Thyroid gland (tissue), 4 donors: Measurements from ENCODE around the gene LENG1.

Experiments
- POLR2A ChIP-seq, 2 donors: fragments of 450-650 bp; IDR thresholded peaks; one replicate each; pipeline ENCODE4 v1.6.1; 2017; ENCODE audit warnings: antibody characterized with exemption in 2 of 2, mild to moderate bottlenecking in 2 of 2, moderate library complexity in 1 of 2
- TF ChIP-seq, protein P1 (sequence below), 6 experiments: fragments of 200-600 bp in 3 of 6; fragments of 450-650 bp in 3 of 6; sonication (generic) in 3 of 6; IDR thresholded peaks; one replicate each; pipeline ENCODE4 v1.5.1; 2016 to 2019; ENCODE audit warnings: antibody characterized with exemption in 6 of 6, mild to moderate bottlenecking in 2 of 6, inconsistent platforms in 1 of 6, moderate library complexity in 1 of 6

DNA sequence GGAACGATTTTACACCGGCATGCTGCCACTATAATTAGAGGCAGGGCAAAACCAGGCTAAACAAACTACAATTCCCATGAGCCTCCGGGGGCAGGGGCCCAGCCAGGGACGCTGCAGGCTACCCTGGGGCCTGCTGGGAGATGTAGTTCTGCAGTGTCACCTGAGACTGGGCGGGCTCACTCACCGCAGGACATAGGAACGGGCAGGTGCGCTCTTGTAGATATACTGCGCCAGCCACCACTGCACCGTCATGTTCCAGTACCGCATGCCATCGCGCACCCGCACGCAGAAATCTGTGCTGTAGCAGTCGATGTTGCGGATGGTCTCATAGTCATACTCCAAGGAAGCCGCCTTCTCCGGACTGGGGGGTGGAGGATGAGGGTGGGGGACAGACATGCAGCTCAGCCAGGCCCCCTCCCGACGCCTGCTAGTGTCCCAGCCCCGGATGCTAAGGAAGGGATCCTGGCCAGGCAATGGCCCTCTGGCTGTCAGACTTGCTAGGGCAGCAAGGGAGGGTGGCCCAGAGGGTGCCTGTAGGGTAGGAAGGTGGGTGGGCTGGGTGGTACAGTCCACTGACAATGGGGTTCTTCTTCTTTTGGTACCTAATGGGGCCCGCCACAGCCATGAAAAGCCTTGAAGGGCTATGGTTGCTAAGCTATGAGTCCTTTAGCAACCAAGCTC, 19.2 kb upstream of the LENG1 start:
- TF ChIP-seq, protein P1, sequence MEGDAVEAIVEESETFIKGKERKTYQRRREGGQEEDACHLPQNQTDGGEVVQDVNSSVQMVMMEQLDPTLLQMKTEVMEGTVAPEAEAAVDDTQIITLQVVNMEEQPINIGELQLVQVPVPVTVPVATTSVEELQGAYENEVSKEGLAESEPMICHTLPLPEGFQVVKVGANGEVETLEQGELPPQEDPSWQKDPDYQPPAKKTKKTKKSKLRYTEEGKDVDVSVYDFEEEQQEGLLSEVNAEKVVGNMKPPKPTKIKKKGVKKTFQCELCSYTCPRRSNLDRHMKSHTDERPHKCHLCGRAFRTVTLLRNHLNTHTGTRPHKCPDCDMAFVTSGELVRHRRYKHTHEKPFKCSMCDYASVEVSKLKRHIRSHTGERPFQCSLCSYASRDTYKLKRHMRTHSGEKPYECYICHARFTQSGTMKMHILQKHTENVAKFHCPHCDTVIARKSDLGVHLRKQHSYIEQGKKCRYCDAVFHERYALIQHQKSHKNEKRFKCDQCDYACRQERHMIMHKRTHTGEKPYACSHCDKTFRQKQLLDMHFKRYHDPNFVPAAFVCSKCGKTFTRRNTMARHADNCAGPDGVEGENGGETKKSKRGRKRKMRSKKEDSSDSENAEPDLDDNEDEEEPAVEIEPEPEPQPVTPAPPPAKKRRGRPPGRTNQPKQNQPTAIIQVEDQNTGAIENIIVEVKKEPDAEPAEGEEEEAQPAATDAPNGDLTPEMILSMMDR (IDR thresholded peaks at IDR 0.05) = no peak
- TF ChIP-seq POLR2A (IDR thresholded peaks at IDR 0.05) = no peak
